GM21717 (cell line): ENCODE measurements around the gene CAMTA1.

Experiments used
- ATAC-seq: cut with Tn5 transposase; IDR thresholded peaks from one replicate; pipeline ENCODE4 v1.9.1; 2021; ENCODE audit warnings: mild to moderate bottlenecking, moderate library complexity; ENCODE audit not compliant: unreplicated experiment

CAMTA1 gene

GRCh38 chr1:7018826-7019225 lies 233.6 kb downstream of the CAMTA1 start:
- ATAC-seq, result no peak

GRCh38 chr1:7019510-7019909 lies 234.3 kb downstream of the CAMTA1 start:
- no peak for ATAC-seq

- no peak for ATAC-seq
These were observed 236.8 kb downstream of the CAMTA1 start for GRCh38 chr1:7022058-7022457.

GRCh38 chr1:7025013-7025412 lies 239.8 kb downstream of the CAMTA1 start:
- no peak for ATAC-seq

GRCh38 chr1:7026169-7026568 lies 240.9 kb downstream of the CAMTA1 start:
- ATAC-seq, result no peak

GRCh38 chr1:7032992-7033391 lies 247.7 kb downstream of the CAMTA1 start:
- no peak for ATAC-seq

- no peak for ATAC-seq
These were observed 251.1 kb downstream of the CAMTA1 start for GRCh38 chr1:7036386-7036785.

GRCh38 chr1:7039590-7040220 lies 254.5 kb downstream of the CAMTA1 start:
- no peak for ATAC-seq

- no peak for ATAC-seq
These were observed 255.9 kb downstream of the CAMTA1 start for GRCh38 chr1:7040969-7041695.

GRCh38 chr1:7042322-7043190 lies 257.3 kb downstream of the CAMTA1 start:
- ATAC-seq, result no peak

GRCh38 chr1:7043191-7043549 lies 257.9 kb downstream of the CAMTA1 start:
- ATAC-seq, result no peak

GRCh38 chr1:7043719-7044535 lies 258.7 kb downstream of the CAMTA1 start:
- ATAC-seq, result no peak

GRCh38 chr1:7045897-7046296 lies 260.6 kb downstream of the CAMTA1 start:
- no peak for ATAC-seq

- no peak for ATAC-seq
These were observed 261.1 kb downstream of the CAMTA1 start for GRCh38 chr1:7046314-7046713.

- ATAC-seq, result no peak
These were observed 261.6 kb downstream of the CAMTA1 start for GRCh38 chr1:7046891-7047290.

GRCh38 chr1:7047866-7048265 lies 262.6 kb downstream of the CAMTA1 start:
- ATAC-seq, result no peak

- ATAC-seq, result no peak
These were observed 263.1 kb downstream of the CAMTA1 start for GRCh38 chr1:7048395-7048794.

GRCh38 chr1:7049913-7050625 lies 264.8 kb downstream of the CAMTA1 start:
- no peak for ATAC-seq

GRCh38 chr1:7050751-7051665 lies 265.8 kb downstream of the CAMTA1 start:
- ATAC-seq, result no peak
